Measurements from ENCODE around the gene ADGRE2. TPM values are rescaled to one million over a fixed set of nuclear protein-coding genes. Genes with fewer than 3 reads are reported as not detected.

Gene ADGRE2
- total and polyA plus RNA-seq, 2 experiments from 2014 or later = 2.4 TPM

DNA sequence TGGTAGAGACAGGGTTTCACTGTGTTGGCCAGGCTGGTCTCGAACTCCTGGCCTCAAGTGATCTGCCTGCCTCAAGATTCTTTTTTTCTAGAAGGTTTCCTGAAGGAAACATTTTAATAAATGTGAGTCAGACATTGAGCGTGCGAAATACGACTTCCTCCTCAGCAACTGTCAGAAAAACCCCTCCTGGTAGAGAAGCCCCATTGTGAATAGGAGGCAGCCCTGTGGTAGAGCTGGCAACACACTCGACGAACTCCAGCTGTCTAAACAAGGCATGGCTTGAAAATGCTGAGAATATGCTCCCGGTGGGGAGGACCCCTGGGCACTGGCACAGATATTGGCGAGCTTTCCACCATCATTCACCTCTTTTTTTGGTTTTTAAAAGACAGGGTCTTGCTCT, 78.7 kb downstream of the ADGRE2 start:
- no peaks in the 10 kb centered on the region for H4K20me1 ChIP-seq (replicated peaks; ENCODE audit: insufficient read depth)
- H3K9me2 ChIP-seq (ENCODE audit: insufficient read depth) = no peaks in the 10 kb centered on the region
- no peaks in the 10 kb centered on the region for H3F3A ChIP-seq (replicated peaks; ENCODE audit: low read depth)
- H3K27me3 ChIP-seq (ENCODE audit: insufficient read depth) = no peaks in the 10 kb centered on the region
- no peak overlapping the region for H2AFZ ChIP-seq
- H3K4me1 Mint-ChIP-seq = no peaks in the 10 kb centered on the region
- H3K4me2 ChIP-seq = no peak overlapping the region
- ATAC-seq (no peak), DNase-seq (ENCODE audit: low spot score) (no peak)
- TF ChIP-seq JUNB (IDR thresholded peaks at IDR 0.05; ENCODE audit: unreplicated experiment) (no peak), STAT1 (IDR thresholded peaks at IDR 0.05; ENCODE audit: unreplicated experiment) (no peak), ZNF331 (CRISPR knock-in tag; IDR thresholded peaks at IDR 0.05; ENCODE audit: low read depth) (no peak), POLR2AphosphoS5 (IDR thresholded peaks at IDR 0.05; ENCODE audit: low read depth) (no peak), EZH2phosphoT487 (IDR thresholded peaks at IDR 0.05; ENCODE audit: unreplicated experiment) (no peak), NANOG (IDR thresholded peaks at IDR 0.05; ENCODE audit: borderline replicate concordance) (no peak), REST (IDR thresholded peaks at IDR 0.05; ENCODE audit: unreplicated experiment) (no peak), CREB1 (CRISPR knock-in tag; IDR thresholded peaks at IDR 0.05; ENCODE audit: low read depth) (no peak), ETS1 (IDR thresholded peaks at IDR 0.05) (no peak), ZNF114 (CRISPR knock-in tag; IDR thresholded peaks at IDR 0.05) (no peak), EZH2 (IDR thresholded peaks at IDR 0.05; ENCODE audit: low read depth, unreplicated experiment) (no peak)
- TF ChIP-seq, protein P1, sequence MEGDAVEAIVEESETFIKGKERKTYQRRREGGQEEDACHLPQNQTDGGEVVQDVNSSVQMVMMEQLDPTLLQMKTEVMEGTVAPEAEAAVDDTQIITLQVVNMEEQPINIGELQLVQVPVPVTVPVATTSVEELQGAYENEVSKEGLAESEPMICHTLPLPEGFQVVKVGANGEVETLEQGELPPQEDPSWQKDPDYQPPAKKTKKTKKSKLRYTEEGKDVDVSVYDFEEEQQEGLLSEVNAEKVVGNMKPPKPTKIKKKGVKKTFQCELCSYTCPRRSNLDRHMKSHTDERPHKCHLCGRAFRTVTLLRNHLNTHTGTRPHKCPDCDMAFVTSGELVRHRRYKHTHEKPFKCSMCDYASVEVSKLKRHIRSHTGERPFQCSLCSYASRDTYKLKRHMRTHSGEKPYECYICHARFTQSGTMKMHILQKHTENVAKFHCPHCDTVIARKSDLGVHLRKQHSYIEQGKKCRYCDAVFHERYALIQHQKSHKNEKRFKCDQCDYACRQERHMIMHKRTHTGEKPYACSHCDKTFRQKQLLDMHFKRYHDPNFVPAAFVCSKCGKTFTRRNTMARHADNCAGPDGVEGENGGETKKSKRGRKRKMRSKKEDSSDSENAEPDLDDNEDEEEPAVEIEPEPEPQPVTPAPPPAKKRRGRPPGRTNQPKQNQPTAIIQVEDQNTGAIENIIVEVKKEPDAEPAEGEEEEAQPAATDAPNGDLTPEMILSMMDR (conservative IDR thresholded peaks at IDR 0.05; ENCODE audit: low read depth in 2 of 2) = no peak
- TF ChIP-seq, protein P2, sequence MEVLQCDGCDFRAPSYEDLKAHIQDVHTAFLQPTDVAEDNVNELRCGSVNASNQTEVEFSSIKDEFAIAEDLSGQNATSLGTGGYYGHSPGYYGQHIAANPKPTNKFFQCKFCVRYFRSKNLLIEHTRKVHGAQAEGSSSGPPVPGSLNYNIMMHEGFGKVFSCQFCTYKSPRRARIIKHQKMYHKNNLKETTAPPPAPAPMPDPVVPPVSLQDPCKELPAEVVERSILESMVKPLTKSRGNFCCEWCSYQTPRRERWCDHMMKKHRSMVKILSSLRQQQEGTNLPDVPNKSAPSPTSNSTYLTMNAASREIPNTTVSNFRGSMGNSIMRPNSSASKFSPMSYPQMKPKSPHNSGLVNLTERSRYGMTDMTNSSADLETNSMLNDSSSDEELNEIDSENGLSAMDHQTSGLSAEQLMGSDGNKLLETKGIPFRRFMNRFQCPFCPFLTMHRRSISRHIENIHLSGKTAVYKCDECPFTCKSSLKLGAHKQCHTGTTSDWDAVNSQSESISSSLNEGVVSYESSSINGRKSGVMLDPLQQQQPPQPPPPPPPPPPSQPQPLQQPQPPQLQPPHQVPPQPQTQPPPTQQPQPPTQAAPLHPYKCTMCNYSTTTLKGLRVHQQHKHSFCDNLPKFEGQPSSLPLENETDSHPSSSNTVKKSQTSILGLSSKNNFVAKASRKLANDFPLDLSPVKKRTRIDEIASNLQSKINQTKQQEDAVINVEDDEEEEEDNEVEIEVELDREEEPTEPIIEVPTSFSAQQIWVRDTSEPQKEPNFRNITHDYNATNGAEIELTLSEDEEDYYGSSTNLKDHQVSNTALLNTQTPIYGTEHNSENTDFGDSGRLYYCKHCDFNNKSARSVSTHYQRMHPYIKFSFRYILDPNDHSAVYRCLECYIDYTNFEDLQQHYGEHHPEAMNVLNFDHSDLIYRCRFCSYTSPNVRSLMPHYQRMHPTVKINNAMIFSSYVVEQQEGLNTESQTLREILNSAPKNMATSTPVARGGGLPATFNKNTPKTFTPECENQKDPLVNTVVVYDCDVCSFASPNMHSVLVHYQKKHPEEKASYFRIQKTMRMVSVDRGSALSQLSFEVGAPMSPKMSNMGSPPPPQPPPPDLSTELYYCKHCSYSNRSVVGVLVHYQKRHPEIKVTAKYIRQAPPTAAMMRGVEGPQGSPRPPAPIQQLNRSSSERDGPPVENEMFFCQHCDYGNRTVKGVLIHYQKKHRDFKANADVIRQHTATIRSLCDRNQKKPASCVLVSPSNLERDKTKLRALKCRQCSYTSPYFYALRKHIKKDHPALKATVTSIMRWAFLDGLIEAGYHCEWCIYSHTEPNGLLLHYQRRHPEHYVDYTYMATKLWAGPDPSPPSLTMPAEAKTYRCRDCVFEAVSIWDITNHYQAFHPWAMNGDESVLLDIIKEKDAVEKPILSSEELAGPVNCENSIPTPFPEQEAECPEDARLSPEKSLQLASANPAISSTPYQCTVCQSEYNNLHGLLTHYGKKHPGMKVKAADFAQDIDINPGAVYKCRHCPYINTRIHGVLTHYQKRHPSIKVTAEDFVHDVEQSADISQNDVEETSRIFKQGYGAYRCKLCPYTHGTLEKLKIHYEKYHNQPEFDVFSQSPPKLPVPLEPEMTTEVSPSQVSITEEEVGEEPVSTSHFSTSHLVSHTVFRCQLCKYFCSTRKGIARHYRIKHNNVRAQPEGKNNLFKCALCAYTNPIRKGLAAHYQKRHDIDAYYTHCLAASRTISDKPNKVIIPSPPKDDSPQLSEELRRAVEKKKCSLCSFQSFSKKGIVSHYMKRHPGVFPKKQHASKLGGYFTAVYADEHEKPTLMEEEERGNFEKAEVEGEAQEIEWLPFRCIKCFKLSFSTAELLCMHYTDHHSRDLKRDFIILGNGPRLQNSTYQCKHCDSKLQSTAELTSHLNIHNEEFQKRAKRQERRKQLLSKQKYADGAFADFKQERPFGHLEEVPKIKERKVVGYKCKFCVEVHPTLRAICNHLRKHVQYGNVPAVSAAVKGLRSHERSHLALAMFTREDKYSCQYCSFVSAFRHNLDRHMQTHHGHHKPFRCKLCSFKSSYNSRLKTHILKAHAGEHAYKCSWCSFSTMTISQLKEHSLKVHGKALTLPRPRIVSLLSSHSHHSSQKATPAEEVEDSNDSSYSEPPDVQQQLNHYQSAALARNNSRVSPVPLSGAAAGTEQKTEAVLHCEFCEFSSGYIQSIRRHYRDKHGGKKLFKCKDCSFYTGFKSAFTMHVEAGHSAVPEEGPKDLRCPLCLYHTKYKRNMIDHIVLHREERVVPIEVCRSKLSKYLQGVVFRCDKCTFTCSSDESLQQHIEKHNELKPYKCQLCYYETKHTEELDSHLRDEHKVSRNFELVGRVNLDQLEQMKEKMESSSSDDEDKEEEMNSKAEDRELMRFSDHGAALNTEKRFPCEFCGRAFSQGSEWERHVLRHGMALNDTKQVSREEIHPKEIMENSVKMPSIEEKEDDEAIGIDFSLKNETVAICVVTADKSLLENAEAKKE (CRISPR knock-in tag; IDR thresholded peaks at IDR 0.05) = no peak
- H3K4me1 ChIP-seq (ENCODE audit: insufficient read depth) = no peaks in the 10 kb centered on the region
- H3K27ac Mint-ChIP-seq = no peak overlapping the region
- peaks cover 2% of the 10 kb centered on the region for H3K27me3 Mint-ChIP-seq (ENCODE audit: insufficient read depth, low read depth, poor library complexity)
- no peaks in the 10 kb centered on the region for H3K79me2 ChIP-seq (replicated peaks; ENCODE audit: insufficient read depth)
- H3K4me3 ChIP-seq = no peak overlapping the region
- H3K4me3 Mint-ChIP-seq = no peak overlapping the region
- peaks cover 65% of the 10 kb centered on the region for H3K36me3 Mint-ChIP-seq (ENCODE audit: low read depth)
- H3K9me3 Mint-ChIP-seq = peaks cover 19% of the 10 kb centered on the region
- H3K27ac ChIP-seq (ENCODE audit: low read depth) = no peak overlapping the region
- H3K36me3 ChIP-seq (ENCODE audit: insufficient read depth) = peaks cover 18% of the 10 kb centered on the region; the same call in 1 of the 2 replicates

Data from GM23338 (cell line).